Right lobe of liver (tissue), 4 donors: ENCODE measurements around the gene GPR39.

Experiments used
- POLR2A ChIP-seq: fragments of 450-650 bp; IDR thresholded peaks from one replicate; pipeline ENCODE4 v1.6.1; 2017; ENCODE audit warnings: antibody characterized with exemption, mild to moderate bottlenecking
- TF ChIP-seq, protein P1 (sequence below), 4 donors: fragments of 200-600 bp in 3 of 4; fragments of 450-650 bp in 1 of 4; IDR thresholded peaks; one replicate each; pipeline versions ENCODE4 v1.5.1 to v1.8.0; 2016 to 2022; ENCODE audit warnings: antibody characterized with exemption in 4 of 4, mild to moderate bottlenecking in 2 of 4
- donor health status: DM: no; HTN: no; CAD: no.
- donor health status: DM: no; HTN: no; CAD: no.
- donor health status: DM: no; HTN: yes; CAD: no.

DNA sequence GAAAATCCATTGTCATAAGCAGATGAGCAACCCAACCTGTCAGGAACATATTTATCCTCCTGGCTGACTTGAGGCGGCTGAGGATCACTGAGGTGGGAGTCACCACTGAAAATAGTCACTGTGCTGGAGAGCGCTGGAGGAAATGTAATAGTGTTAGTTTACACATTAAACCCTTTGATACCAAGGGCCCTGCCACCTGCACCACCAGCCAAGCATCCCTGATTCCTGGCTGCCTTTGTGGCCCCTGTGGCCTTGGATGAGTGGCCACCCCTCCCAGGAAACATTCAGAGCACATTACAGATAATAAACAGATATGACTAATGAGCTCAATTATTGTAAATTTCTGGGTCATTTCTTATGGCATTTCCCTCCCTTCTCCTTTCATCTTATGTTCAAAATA is 147.5 kb downstream of the GPR39 start:
- TF ChIP-seq POLR2A = no peak
- TF ChIP-seq, protein P1, sequence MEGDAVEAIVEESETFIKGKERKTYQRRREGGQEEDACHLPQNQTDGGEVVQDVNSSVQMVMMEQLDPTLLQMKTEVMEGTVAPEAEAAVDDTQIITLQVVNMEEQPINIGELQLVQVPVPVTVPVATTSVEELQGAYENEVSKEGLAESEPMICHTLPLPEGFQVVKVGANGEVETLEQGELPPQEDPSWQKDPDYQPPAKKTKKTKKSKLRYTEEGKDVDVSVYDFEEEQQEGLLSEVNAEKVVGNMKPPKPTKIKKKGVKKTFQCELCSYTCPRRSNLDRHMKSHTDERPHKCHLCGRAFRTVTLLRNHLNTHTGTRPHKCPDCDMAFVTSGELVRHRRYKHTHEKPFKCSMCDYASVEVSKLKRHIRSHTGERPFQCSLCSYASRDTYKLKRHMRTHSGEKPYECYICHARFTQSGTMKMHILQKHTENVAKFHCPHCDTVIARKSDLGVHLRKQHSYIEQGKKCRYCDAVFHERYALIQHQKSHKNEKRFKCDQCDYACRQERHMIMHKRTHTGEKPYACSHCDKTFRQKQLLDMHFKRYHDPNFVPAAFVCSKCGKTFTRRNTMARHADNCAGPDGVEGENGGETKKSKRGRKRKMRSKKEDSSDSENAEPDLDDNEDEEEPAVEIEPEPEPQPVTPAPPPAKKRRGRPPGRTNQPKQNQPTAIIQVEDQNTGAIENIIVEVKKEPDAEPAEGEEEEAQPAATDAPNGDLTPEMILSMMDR (IDR thresholded peaks at IDR 0.05) = no peak
